Stimulated activated CD8-positive, alpha-beta memory T cell treated with anti-CD3 and anti-CD28 coated beads, Interleukin-2, amount 100 ng/mL, for 48 hours (primary cell): Measurements from ENCODE around the gene SLC35F1.
"Not testable (repeated sequence)": the region's sequence is repeated elsewhere in the genome, so short reads cannot be mapped to it uniquely, and the experiment has no call there.

Experiments
- DNase-seq, 2 donors: peaks; one replicate each; pipeline ENCODE4 v3.0.0-alpha.2; 2020; ENCODE audit warnings: low read depth in 2 of 2

Gene SLC35F1

GRCh38 chr6:117992856-117993255 lies 85.8 kb downstream of the SLC35F1 start:
- DNase-seq, result no peak

- DNase-seq, result no peak
Measured at GRCh38 chr6:118012944-118013343, 105.9 kb downstream of the SLC35F1 start.

GRCh38 chr6:118016532-118016931 lies 109.5 kb downstream of the SLC35F1 start:
- no peak for DNase-seq

GRCh38 chr6:118017301-118017848 lies 110.3 kb downstream of the SLC35F1 start:
- no peak for DNase-seq

GRCh38 chr6:118023771-118024170 lies 116.7 kb downstream of the SLC35F1 start:
- DNase-seq, result no peak

- no peak for DNase-seq
Measured at GRCh38 chr6:118029967-118030366, 122.9 kb downstream of the SLC35F1 start.

- not testable (repeated sequence) for DNase-seq
Measured at GRCh38 chr6:118037479-118037878, 130.4 kb downstream of the SLC35F1 start.

GRCh38 chr6:118042855-118043254 lies 135.8 kb downstream of the SLC35F1 start:
- no peak for DNase-seq

GRCh38 chr6:118044275-118044674 lies 137.2 kb downstream of the SLC35F1 start:
- no peak for DNase-seq

- no peak for DNase-seq
Measured at GRCh38 chr6:118054082-118054481, 147.0 kb downstream of the SLC35F1 start.

- no peak for DNase-seq
Measured at GRCh38 chr6:118061666-118062065, 154.6 kb downstream of the SLC35F1 start.

GRCh38 chr6:118080547-118080946 lies 173.5 kb downstream of the SLC35F1 start:
- DNase-seq, result no peak

GRCh38 chr6:118083711-118084110 lies 176.6 kb downstream of the SLC35F1 start:
- DNase-seq, result no peak

GRCh38 chr6:118085665-118086064 lies 178.6 kb downstream of the SLC35F1 start:
- DNase-seq, result no peak

GRCh38 chr6:118086159-118086558 lies 179.1 kb downstream of the SLC35F1 start:
- DNase-seq, result no peak

GRCh38 chr6:118092086-118092485 lies 185.0 kb downstream of the SLC35F1 start:
- DNase-seq, result no peak

- DNase-seq, result no peak
Measured at GRCh38 chr6:118097576-118097975, 190.5 kb downstream of the SLC35F1 start.

- no peak for DNase-seq
Measured at GRCh38 chr6:118100717-118101116, 193.7 kb downstream of the SLC35F1 start.

- DNase-seq, result no peak
Measured at GRCh38 chr6:118101220-118101619, 194.2 kb downstream of the SLC35F1 start.

- no peak for DNase-seq
Measured at GRCh38 chr6:118101831-118102345, 194.8 kb downstream of the SLC35F1 start.

- DNase-seq, result no peak
Measured at GRCh38 chr6:118102401-118102800, 195.3 kb downstream of the SLC35F1 start.

GRCh38 chr6:118103381-118104146 lies 196.5 kb downstream of the SLC35F1 start:
- DNase-seq, result no peak

GRCh38 chr6:118122161-118122725 lies 215.2 kb downstream of the SLC35F1 start:
- no peak for DNase-seq
